ENCODE results near the gene NXPH3.

NXPH3 gene

GRCh38 chr17:49575679-49576087, at the start of gene NXPH3:
TSS of gene NXPH3 (plus strand) at chr17:49575871. CDS start at chr17:49576220, 349 bp downstream.
- Histone ChIP-seq H3K4me1 (ENCODE audit: insufficient read depth, poor library complexity, severe bottlenecking) (peaks cover 7% of the 10 kb centered on the region), H3K9me3 (ENCODE audit: severe bottlenecking) (no peaks in the 10 kb centered on the region), H3K4me3 (ENCODE audit: severe bottlenecking) (peak within 1 kb of the TSS; percentile 45), H3K27ac (ENCODE audit: poor library complexity, severe bottlenecking) (no peak within 1 kb of the TSS), H3K27me3 (ENCODE audit: insufficient read depth, poor library complexity, severe bottlenecking) (no peaks in the 10 kb centered on the region), H3K36me3 (ENCODE audit: low read depth) (no peaks in the 10 kb centered on the region)
- TF ChIP-seq CTCF (IDR thresholded peaks at IDR 0.05; ENCODE audit: poor library complexity, severe bottlenecking): peak; percentile 96
- DNase-seq (ENCODE audit: low spot score) (no peak), ATAC-seq (ENCODE audit: low read depth) (peak; percentile 62)

- DNase-seq (ENCODE audit: low spot score) (no peak), ATAC-seq (ENCODE audit: low read depth) (no peak)
- H3K4me1 ChIP-seq (ENCODE audit: insufficient read depth, poor library complexity, severe bottlenecking): peaks cover 12% of the 10 kb centered on the region
- H3K27ac ChIP-seq (ENCODE audit: poor library complexity, severe bottlenecking): no peak overlapping the region
- no peaks in the 10 kb centered on the region for H3K36me3 ChIP-seq (ENCODE audit: low read depth)
- H3K4me3 ChIP-seq (ENCODE audit: severe bottlenecking): no peak overlapping the region
- no peak for TF ChIP-seq CTCF (IDR thresholded peaks at IDR 0.05; ENCODE audit: poor library complexity, severe bottlenecking)
- H3K27me3 ChIP-seq (ENCODE audit: insufficient read depth, poor library complexity, severe bottlenecking): no peaks in the 10 kb centered on the region
- H3K9me3 ChIP-seq (ENCODE audit: severe bottlenecking): no peaks in the 10 kb centered on the region
Observed at GRCh38 chr17:49527927-49528651, 47.6 kb upstream of the NXPH3 start.

- Histone ChIP-seq H3K4me1 (ENCODE audit: insufficient read depth, poor library complexity, severe bottlenecking) (peaks cover 5% of the 10 kb centered on the region), H3K9me3 (ENCODE audit: severe bottlenecking) (no peaks in the 10 kb centered on the region), H3K27me3 (ENCODE audit: insufficient read depth, poor library complexity, severe bottlenecking) (no peaks in the 10 kb centered on the region), H3K4me3 (ENCODE audit: severe bottlenecking) (no peak overlapping the region), H3K36me3 (ENCODE audit: low read depth) (no peaks in the 10 kb centered on the region), H3K27ac (ENCODE audit: poor library complexity, severe bottlenecking) (no peak overlapping the region)
- DNase-seq (ENCODE audit: low spot score) (no peak), ATAC-seq (ENCODE audit: low read depth) (no peak)
- TF ChIP-seq CTCF (IDR thresholded peaks at IDR 0.05; ENCODE audit: poor library complexity, severe bottlenecking): no peak
Observed at GRCh38 chr17:49528966-49529365, 46.7 kb upstream of the NXPH3 start.

GRCh38 chr17:49530118-49530517, 45.6 kb upstream of the NXPH3 start:
- no peaks in the 10 kb centered on the region for H3K27me3 ChIP-seq (ENCODE audit: insufficient read depth, poor library complexity, severe bottlenecking)
- H3K4me1 ChIP-seq (ENCODE audit: insufficient read depth, poor library complexity, severe bottlenecking): no peaks in the 10 kb centered on the region
- H3K27ac ChIP-seq (ENCODE audit: poor library complexity, severe bottlenecking): no peak overlapping the region
- no peaks in the 10 kb centered on the region for H3K36me3 ChIP-seq (ENCODE audit: low read depth)
- no peak for TF ChIP-seq CTCF (IDR thresholded peaks at IDR 0.05; ENCODE audit: poor library complexity, severe bottlenecking)
- ATAC-seq (ENCODE audit: low read depth) (no peak), DNase-seq (ENCODE audit: low spot score) (no peak)
- no peaks in the 10 kb centered on the region for H3K9me3 ChIP-seq (ENCODE audit: severe bottlenecking)
- H3K4me3 ChIP-seq (ENCODE audit: severe bottlenecking): no peak overlapping the region

- ATAC-seq (ENCODE audit: low read depth): no peak
- DNase-seq (ENCODE audit: low spot score): no peak
- Histone ChIP-seq H3K27me3 (ENCODE audit: insufficient read depth, poor library complexity, severe bottlenecking) (no peaks in the 10 kb centered on the region), H3K4me3 (ENCODE audit: severe bottlenecking) (no peak overlapping the region), H3K4me1 (ENCODE audit: insufficient read depth, poor library complexity, severe bottlenecking) (peaks cover 3% of the 10 kb centered on the region), H3K9me3 (ENCODE audit: severe bottlenecking) (no peaks in the 10 kb centered on the region), H3K36me3 (ENCODE audit: low read depth) (no peaks in the 10 kb centered on the region), H3K27ac (ENCODE audit: poor library complexity, severe bottlenecking) (no peak overlapping the region)
- no peak for TF ChIP-seq CTCF (IDR thresholded peaks at IDR 0.05; ENCODE audit: poor library complexity, severe bottlenecking)
Observed at GRCh38 chr17:49543860-49544259, 31.8 kb upstream of the NXPH3 start.
